ENCODE measurements around the gene FUBP1.

GRCh38 chr1:77970192-77970591, 8.7 kb downstream of the FUBP1 start:
- TF ChIP-seq CTCF (IDR thresholded peaks at IDR 0.05; ENCODE audit: low read depth, low read length, poor library complexity, severe bottlenecking) (no peak), EZH2phosphoT487 (IDR thresholded peaks at IDR 0.05; ENCODE audit: borderline replicate concordance, low read length) (no peak)
